ENCODE data around the gene KIN. TPM values are rescaled to one million over a fixed set of nuclear protein-coding genes. Genes with fewer than 3 reads are reported as not detected.

Gene KIN
- total RNA-seq, 1 donor: 5.8 TPM

GRCh38 chr10:7776777-7777176, 11.0 kb downstream of the KIN start:
- Histone ChIP-seq H3K4me1 (ENCODE audit: insufficient read depth, low read length) (no peaks in the 10 kb centered on the region), H3K27me3 (ENCODE audit: insufficient read depth, low read length) (no peaks in the 10 kb centered on the region), H3K36me3 (ENCODE audit: insufficient read depth, low read length) (peaks cover 63% of the 10 kb centered on the region), H2AFZ (ENCODE audit: low read length) (no peak overlapping the region), H3K4me2 (ENCODE audit: insufficient read depth, low read length) (no peak overlapping the region), H3K79me2 (ENCODE audit: insufficient read depth, low read length) (peaks cover 18% of the 10 kb centered on the region), H3K4me3 (ENCODE audit: insufficient read depth, low read length) (no peak overlapping the region), H4K20me1 (ENCODE audit: insufficient read depth, low read length) (peaks cover 6% of the 10 kb centered on the region), H3K27ac (ENCODE audit: low read depth, low read length) (no peak overlapping the region), H3K9me3 (ENCODE audit: low read depth, low read length) (no peaks in the 10 kb centered on the region)
- no peak for DNase-seq (ENCODE audit: insufficient read length, low spot score, missing footprints)
- TF ChIP-seq, protein P1, sequence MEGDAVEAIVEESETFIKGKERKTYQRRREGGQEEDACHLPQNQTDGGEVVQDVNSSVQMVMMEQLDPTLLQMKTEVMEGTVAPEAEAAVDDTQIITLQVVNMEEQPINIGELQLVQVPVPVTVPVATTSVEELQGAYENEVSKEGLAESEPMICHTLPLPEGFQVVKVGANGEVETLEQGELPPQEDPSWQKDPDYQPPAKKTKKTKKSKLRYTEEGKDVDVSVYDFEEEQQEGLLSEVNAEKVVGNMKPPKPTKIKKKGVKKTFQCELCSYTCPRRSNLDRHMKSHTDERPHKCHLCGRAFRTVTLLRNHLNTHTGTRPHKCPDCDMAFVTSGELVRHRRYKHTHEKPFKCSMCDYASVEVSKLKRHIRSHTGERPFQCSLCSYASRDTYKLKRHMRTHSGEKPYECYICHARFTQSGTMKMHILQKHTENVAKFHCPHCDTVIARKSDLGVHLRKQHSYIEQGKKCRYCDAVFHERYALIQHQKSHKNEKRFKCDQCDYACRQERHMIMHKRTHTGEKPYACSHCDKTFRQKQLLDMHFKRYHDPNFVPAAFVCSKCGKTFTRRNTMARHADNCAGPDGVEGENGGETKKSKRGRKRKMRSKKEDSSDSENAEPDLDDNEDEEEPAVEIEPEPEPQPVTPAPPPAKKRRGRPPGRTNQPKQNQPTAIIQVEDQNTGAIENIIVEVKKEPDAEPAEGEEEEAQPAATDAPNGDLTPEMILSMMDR (IDR thresholded peaks at IDR 0.05; ENCODE audit: extremely low read depth, low read depth, low read length): no peak

DNA sequence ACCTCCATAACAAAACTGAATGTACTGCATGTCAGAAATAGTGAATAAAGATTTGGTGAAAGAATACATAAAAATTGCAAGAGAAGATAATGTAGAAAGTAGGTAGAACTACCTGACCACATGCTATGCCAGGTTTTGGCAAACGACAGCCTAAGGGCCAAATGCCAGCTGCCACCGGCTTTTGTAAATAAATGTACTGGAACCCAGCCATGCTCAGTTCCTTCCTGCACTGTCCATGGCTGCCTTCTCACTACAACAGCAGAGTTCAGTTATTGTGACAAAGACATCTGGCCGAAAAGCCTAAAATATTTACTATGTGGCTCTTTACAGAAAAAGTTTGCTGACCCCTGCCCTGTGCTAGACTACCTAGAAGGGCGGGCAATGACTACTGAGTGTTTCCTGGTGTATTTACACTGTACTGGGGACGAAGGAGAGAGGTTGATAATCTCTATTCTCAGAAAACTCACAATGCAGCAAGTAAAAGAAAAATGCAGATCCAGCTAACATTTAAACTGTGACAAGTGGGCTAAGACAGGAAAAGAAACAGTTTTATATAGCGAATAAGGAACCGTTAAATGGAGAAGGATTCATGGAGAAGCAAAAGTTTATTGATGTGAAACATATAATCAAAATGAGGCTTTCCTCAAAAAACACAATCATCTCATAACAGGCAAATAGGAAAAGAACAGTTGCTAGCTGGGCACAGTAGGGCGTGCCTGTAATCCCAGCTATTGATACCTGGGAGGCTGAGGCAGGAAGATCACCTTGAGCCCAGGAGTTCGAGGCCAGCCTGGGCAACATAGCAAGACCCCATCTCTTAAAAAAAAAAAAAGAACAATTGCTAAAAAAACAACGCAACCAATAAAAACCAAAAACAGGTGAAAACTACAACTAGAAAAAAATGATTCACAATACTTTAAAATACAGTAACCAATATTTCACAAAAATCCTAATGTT, 13.7 kb downstream of the KIN start:
- no peaks in the 10 kb centered on the region for H4K20me1 ChIP-seq (ENCODE audit: insufficient read depth, low read length)
- TF ChIP-seq, protein P1 (IDR thresholded peaks at IDR 0.05; ENCODE audit: extremely low read depth, low read depth, low read length): no peak
- no peaks in the 10 kb centered on the region for H3K27me3 ChIP-seq (ENCODE audit: insufficient read depth, low read length)
- H2AFZ ChIP-seq (ENCODE audit: low read length): no peak overlapping the region
- H3K27ac ChIP-seq (ENCODE audit: low read depth, low read length): no peak overlapping the region
- H3K4me3 ChIP-seq (ENCODE audit: insufficient read depth, low read length): no peak overlapping the region
- H3K9me3 ChIP-seq (ENCODE audit: low read depth, low read length): no peaks in the 10 kb centered on the region
- no peak for DNase-seq (ENCODE audit: insufficient read length, low spot score, missing footprints)
- peaks cover 3% of the 10 kb centered on the region for H3K79me2 ChIP-seq (ENCODE audit: insufficient read depth, low read length)
- H3K36me3 ChIP-seq (ENCODE audit: insufficient read depth, low read length): peaks cover 49% of the 10 kb centered on the region
- H3K4me2 ChIP-seq (ENCODE audit: insufficient read depth, low read length): no peak overlapping the region
- H3K4me1 ChIP-seq (ENCODE audit: insufficient read depth, low read length): no peaks in the 10 kb centered on the region

GRCh38 chr10:7768417-7768816, 19.4 kb downstream of the KIN start:
- TF ChIP-seq, protein P1 (IDR thresholded peaks at IDR 0.05; ENCODE audit: extremely low read depth, low read depth, low read length): no peak
- Histone ChIP-seq H2AFZ (ENCODE audit: low read length) (no peak overlapping the region), H3K79me2 (ENCODE audit: insufficient read depth, low read length) (peaks cover 3% of the 10 kb centered on the region), H4K20me1 (ENCODE audit: insufficient read depth, low read length) (no peaks in the 10 kb centered on the region), H3K27ac (ENCODE audit: low read depth, low read length) (no peak overlapping the region), H3K4me2 (ENCODE audit: insufficient read depth, low read length) (no peak overlapping the region), H3K4me1 (ENCODE audit: insufficient read depth, low read length) (peaks cover 8% of the 10 kb centered on the region), H3K4me3 (ENCODE audit: insufficient read depth, low read length) (no peak overlapping the region), H3K36me3 (ENCODE audit: insufficient read depth, low read length) (peaks cover 38% of the 10 kb centered on the region), H3K9me3 (ENCODE audit: low read depth, low read length) (no peaks in the 10 kb centered on the region), H3K27me3 (ENCODE audit: insufficient read depth, low read length) (no peaks in the 10 kb centered on the region)
- no peak for DNase-seq (ENCODE audit: insufficient read length, low spot score, missing footprints)

- H3K4me2 ChIP-seq (ENCODE audit: insufficient read depth, low read length): peak overlapping the region; percentile 27
- H3K36me3 ChIP-seq (ENCODE audit: insufficient read depth, low read length): peaks cover 39% of the 10 kb centered on the region
- no peaks in the 10 kb centered on the region for H3K79me2 ChIP-seq (ENCODE audit: insufficient read depth, low read length)
- no peaks in the 10 kb centered on the region for H4K20me1 ChIP-seq (ENCODE audit: insufficient read depth, low read length)
- TF ChIP-seq, protein P1 (IDR thresholded peaks at IDR 0.05; ENCODE audit: extremely low read depth, low read depth, low read length): no peak
- no peak overlapping the region for H2AFZ ChIP-seq (ENCODE audit: low read length)
- no peaks in the 10 kb centered on the region for H3K27me3 ChIP-seq (ENCODE audit: insufficient read depth, low read length)
- peak; percentile 89 for DNase-seq (ENCODE audit: insufficient read length, low spot score, missing footprints)
- peaks cover 8% of the 10 kb centered on the region for H3K4me1 ChIP-seq (ENCODE audit: insufficient read depth, low read length)
- H3K9me3 ChIP-seq (ENCODE audit: low read depth, low read length): no peaks in the 10 kb centered on the region
- H3K4me3 ChIP-seq (ENCODE audit: insufficient read depth, low read length): no peak overlapping the region
- peak overlapping the region; percentile 52 for H3K27ac ChIP-seq (ENCODE audit: low read depth, low read length)
Observed at GRCh38 chr10:7767209-7767608, 20.6 kb downstream of the KIN start.

Measured in osteoblast (primary cell).